Nasal cavity respiratory epithelium epithelial cell of viscerocranial mucosa (primary cell): ENCODE measurements around the gene ADCYAP1. TPM values are rescaled to one million over a fixed set of nuclear protein-coding genes. Genes with fewer than 3 reads are reported as not detected.

ENCODE experiments used
- total RNA-seq: library from RNA; depleted of rRNA; stranded (reverse); fragments of >200 nt; gene quantifications from 2 replicates; pipeline ENCODE4 v1.2.3, GENCODE V29; 2014

ADCYAP1 gene
- total RNA-seq, result not detected in 2 replicates

GRCh38 chr18:904218-905090 is at the start of gene ADCYAP1:
ADCYAP1 (plus strand) TSS chr18:904871; CDS start chr18:905387, 516 bp downstream.

Other genes with a start within 250 kb of the ADCYAP1 start
- gene TYMS, start 247.2 kb upstream of the ADCYAP1 start, total RNA-seq, result 6.8 and 6.9 TPM in 2 replicates
- gene ENOSF1, start 192.2 kb upstream of the ADCYAP1 start, total RNA-seq, result 23.6 and 31.5 TPM in 2 replicates
- 162 and 241 TPM in 2 replicates for gene YES1, start 92.6 kb upstream of the ADCYAP1 start, total RNA-seq